Mesothelial cell of epicardium (in vitro differentiated cells): ENCODE measurements around the gene FBXO9. TPM values are rescaled to one million over a fixed set of nuclear protein-coding genes. Genes with fewer than 3 reads are reported as not detected.

Experiments
- DNase-seq, 2 experiments: peaks; one replicate each; pipeline ENCODE4 v3.0.0; 2021; ENCODE audit warnings: low spot score in 2 of 2; ENCODE audit not compliant: unreplicated experiment in 2 of 2
- H3K27ac Mint-ChIP-seq: 2 replicates; pipeline ENCODE4 v1.8.0; 2021; ENCODE audit warnings: mixed read lengths
- H3K27me3 Mint-ChIP-seq: 2 replicates; pipeline ENCODE4 v1.8.0; 2021; ENCODE audit warnings: low read depth, mixed read lengths
- H3K36me3 Mint-ChIP-seq: 2 replicates; pipeline ENCODE4 v1.8.0; 2021; ENCODE audit warnings: mixed read lengths
- H3K4me1 Mint-ChIP-seq: 2 replicates; pipeline ENCODE4 v1.8.0; 2021; ENCODE audit warnings: mixed read lengths
- H3K4me3 Mint-ChIP-seq: 2 replicates; pipeline ENCODE4 v1.8.0; 2021; ENCODE audit warnings: mild to moderate bottlenecking, moderate library complexity, mixed read lengths
- H3K9me3 Mint-ChIP-seq: 2 replicates; pipeline ENCODE4 v1.8.0; 2021; ENCODE audit warnings: mixed read lengths
- total RNA-seq: library from RNA; stranded (reverse); gene quantifications from 3 replicates; pipeline ENCODE4 v1.2.1, GENCODE V29; 2021
- TF ChIP-seq, protein P1 (sequence below): fragments of 200-600 bp; sonication (generic); IDR thresholded peaks from one replicate; pipeline ENCODE4 v1.5.0; 2021; ENCODE audit warnings: antibody characterized with exemption; ENCODE audit not compliant: unreplicated experiment

Gene FBXO9
- total RNA-seq, 1 donor from 2014 or later = 74.8 TPM

DNA sequence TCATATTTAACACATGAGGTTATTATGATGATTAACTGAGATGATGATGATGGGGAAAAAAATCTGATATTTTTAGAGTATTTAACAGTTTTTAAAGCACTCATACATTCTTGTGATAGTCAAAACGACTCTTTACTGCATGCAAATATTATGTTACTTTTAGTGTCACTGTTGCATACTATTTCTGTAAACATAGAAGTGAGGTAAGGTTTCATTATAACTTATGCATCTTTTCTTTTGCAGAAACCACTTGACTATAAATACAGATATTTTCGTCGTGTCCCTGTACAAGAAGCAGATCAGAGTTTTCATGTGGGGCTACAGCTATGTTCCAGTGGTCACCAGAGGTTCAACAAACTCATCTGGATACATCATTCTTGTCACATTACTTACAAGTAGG, 30.1 kb downstream of the FBXO9 start:
- H3K36me3 Mint-ChIP-seq = peaks cover 45% of the 10 kb centered on the region
- DNase-seq = no peak

DNA sequence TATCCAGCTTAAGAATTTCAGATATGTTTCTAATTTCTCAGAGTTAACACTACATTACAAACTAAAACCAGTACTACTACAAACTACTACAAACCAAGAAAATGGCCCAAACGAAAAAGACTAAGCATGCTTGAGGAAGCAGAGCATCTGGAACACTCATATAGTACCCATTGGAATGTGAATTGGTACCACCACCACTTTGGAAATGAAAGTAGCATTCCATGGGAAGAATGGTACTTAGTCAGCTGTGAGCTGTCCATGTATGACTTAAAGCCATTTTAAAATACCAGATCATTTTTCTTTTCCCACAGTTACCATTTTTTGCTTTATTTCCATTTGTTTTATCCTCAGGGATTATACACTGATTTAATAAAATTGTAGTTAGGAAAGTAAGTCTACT, 30.5 kb downstream of the FBXO9 start:
- DNase-seq = no peak

More for the DNA sequence above, 30.1 kb downstream of the FBXO9 start:
- Mint-ChIP-seq H3K27me3 (no peaks in the 10 kb centered on the region), H3K4me3 (no peak overlapping the region), H3K4me1 (no peaks in the 10 kb centered on the region), H3K9me3 (no peaks in the 10 kb centered on the region), H3K27ac (no peak overlapping the region)
- TF ChIP-seq, protein P1, sequence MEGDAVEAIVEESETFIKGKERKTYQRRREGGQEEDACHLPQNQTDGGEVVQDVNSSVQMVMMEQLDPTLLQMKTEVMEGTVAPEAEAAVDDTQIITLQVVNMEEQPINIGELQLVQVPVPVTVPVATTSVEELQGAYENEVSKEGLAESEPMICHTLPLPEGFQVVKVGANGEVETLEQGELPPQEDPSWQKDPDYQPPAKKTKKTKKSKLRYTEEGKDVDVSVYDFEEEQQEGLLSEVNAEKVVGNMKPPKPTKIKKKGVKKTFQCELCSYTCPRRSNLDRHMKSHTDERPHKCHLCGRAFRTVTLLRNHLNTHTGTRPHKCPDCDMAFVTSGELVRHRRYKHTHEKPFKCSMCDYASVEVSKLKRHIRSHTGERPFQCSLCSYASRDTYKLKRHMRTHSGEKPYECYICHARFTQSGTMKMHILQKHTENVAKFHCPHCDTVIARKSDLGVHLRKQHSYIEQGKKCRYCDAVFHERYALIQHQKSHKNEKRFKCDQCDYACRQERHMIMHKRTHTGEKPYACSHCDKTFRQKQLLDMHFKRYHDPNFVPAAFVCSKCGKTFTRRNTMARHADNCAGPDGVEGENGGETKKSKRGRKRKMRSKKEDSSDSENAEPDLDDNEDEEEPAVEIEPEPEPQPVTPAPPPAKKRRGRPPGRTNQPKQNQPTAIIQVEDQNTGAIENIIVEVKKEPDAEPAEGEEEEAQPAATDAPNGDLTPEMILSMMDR = no peak

DNA sequence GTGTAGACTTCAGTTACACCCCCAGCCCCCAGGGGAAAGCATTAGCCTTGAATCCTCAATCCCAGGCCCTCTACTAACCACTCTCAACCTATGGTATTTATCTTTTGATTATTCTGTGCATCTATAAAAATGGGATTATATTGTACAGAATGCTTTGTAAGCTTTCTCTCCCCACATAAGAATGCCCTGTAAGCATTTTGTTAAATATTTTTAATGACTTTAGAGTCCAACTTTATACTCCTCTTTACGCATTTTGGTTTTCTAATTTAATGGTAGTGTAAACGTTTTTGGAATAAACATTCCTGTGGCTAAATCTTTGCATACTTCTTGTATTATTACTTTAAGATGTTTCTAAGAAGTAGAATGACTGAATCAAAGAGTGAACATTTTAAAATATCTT, 35.4 kb downstream of the FBXO9 start:
- Mint-ChIP-seq H3K36me3 (peaks cover 34% of the 10 kb centered on the region), H3K27ac (no peak overlapping the region), H3K27me3 (no peaks in the 10 kb centered on the region), H3K4me1 (no peaks in the 10 kb centered on the region), H3K9me3 (no peaks in the 10 kb centered on the region), H3K4me3 (no peak overlapping the region)
- TF ChIP-seq, protein P1 = no peak
- DNase-seq = no peak

More for the DNA sequence above, 30.5 kb downstream of the FBXO9 start:
- H3K36me3 Mint-ChIP-seq = peaks cover 45% of the 10 kb centered on the region
- no peak overlapping the region for H3K27ac Mint-ChIP-seq
- TF ChIP-seq, protein P1 = no peak
- no peak overlapping the region for H3K4me3 Mint-ChIP-seq
- no peaks in the 10 kb centered on the region for H3K4me1 Mint-ChIP-seq
- no peaks in the 10 kb centered on the region for H3K9me3 Mint-ChIP-seq
- H3K27me3 Mint-ChIP-seq = no peaks in the 10 kb centered on the region

DNA sequence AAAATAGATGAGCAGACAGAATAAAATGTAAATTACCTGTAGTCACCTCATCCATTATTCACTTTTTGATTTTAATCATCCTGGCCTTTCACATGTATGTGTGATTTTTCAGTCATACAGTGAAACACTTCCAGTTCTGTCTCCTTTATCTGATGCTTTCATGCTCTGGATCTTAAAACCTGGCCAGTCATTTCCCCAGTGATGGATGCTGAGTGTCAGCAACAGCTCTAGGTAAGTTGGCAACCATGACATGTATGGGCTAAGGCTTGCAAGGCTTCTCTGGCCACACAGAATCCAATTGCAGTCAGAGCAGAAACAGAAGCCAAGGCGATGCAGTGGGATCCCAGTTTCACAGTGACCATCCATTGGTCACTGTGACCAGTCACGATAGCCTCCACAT, 35.8 kb downstream of the FBXO9 start:
- H3K4me1 Mint-ChIP-seq = no peaks in the 10 kb centered on the region
- no peak for DNase-seq
- H3K9me3 Mint-ChIP-seq = no peaks in the 10 kb centered on the region
- H3K36me3 Mint-ChIP-seq = peaks cover 31% of the 10 kb centered on the region
- TF ChIP-seq, protein P1 = no peak
- no peaks in the 10 kb centered on the region for H3K27me3 Mint-ChIP-seq
- H3K4me3 Mint-ChIP-seq = no peak overlapping the region
- H3K27ac Mint-ChIP-seq = no peak overlapping the region

DNA sequence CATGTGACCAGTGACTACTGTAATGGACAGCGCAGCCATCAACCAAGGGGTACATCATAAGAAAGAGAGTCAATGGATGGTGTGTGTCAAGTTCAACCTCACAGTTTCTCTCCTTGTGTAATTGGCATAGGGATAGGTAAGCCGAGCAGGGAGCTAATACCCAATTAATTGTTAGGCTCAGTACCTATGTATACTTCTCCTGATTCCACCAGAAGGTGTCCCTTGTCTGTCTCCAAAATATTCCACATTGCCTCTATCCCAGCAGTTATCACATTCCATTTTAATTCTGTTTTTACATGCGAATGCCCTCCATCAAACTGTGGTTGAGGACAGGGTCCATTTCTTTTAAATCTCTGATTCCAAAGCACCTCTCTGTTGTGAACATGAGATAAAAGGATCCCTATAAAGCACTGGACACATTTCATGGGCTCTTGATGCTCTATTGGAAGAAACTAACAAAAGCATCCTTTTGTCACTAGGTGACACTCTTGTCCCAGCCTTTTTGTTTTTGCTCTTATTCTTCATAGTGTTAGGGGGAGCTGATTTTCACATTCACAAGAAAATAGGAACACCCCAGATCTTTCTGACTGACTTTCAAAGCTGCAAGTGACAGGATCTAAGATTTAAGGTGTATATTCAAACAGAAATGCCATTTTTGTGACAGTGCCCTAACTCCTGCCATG, 38.9 kb downstream of the FBXO9 start:
- no peaks in the 10 kb centered on the region for H3K9me3 Mint-ChIP-seq

More for the DNA sequence above, 38.9 kb downstream of the FBXO9 start:
- TF ChIP-seq, protein P1 = no peak
- DNase-seq = no peak
- Mint-ChIP-seq H3K27me3 (no peaks in the 10 kb centered on the region), H3K36me3 (peaks cover 13% of the 10 kb centered on the region), H3K4me3 (no peak overlapping the region), H3K4me1 (peaks cover 4% of the 10 kb centered on the region), H3K27ac (no peak overlapping the region)
